Astrocyte of the cerebellum (primary cell): Measurements from ENCODE around the gene ITPRIPL1.

Experiments used
- DNase-seq: peaks from one replicate; pipeline ENCODE4 v3.0.0-alpha.2; 2011; ENCODE audit warnings: low read depth
- H3K4me3 ChIP-seq: 2 replicates; pipeline ENCODE4 v1.5.1; 2011; ENCODE audit warnings: mild to moderate bottlenecking, low read depth, low read length, moderate library complexity
- CTCF ChIP-seq: IDR thresholded peaks from 2 replicates; pipeline ENCODE4 v1.5.1; 2012; ENCODE audit warnings: low read length, low read depth, moderate library complexity, mild to moderate bottlenecking; ENCODE audit errors: missing control alignments
- in situ Hi-C: cut with HindIII; loops from 2 replicates; pipeline ENCODE4 v1.10.0; 2017; ENCODE audit warnings: low sequenced_read_pairs

ITPRIPL1 gene

GRCh38 chr2:96315005-96315399 is 10.1 kb upstream of the ITPRIPL1 start:
- no peak for TF ChIP-seq CTCF

GRCh38 chr2:96315400-96316071 is 9.6 kb upstream of the ITPRIPL1 start:
- H3K4me3 ChIP-seq: no peak overlapping the region
- in situ Hi-C loops: no loop called here
- TF ChIP-seq CTCF: no peak
- DNase-seq: peak; percentile 86

More at GRCh38 chr2:96315005-96315399, 10.1 kb upstream of the ITPRIPL1 start:
- no peak for DNase-seq
- in situ Hi-C loops: no loop called here
- H3K4me3 ChIP-seq: no peak overlapping the region

GRCh38 chr2:96316999-96317398 is 8.1 kb upstream of the ITPRIPL1 start:
- in situ Hi-C loops: no loop called here
- DNase-seq: no peak
- no peak overlapping the region for H3K4me3 ChIP-seq
- no peak for TF ChIP-seq CTCF

- TF ChIP-seq CTCF: no peak
- no peak for DNase-seq
- H3K4me3 ChIP-seq: no peak overlapping the region
- in situ Hi-C loops: no loop called here
Observed at GRCh38 chr2:96317584-96317997, 7.5 kb upstream of the ITPRIPL1 start.

- TF ChIP-seq CTCF: no peak
- H3K4me3 ChIP-seq: no peak overlapping the region
- no peak for DNase-seq
- in situ Hi-C loops: no loop called here
Observed at GRCh38 chr2:96318723-96319122, 6.4 kb upstream of the ITPRIPL1 start.

- in situ Hi-C loops: no loop called here
- DNase-seq: no peak
- no peak for TF ChIP-seq CTCF
- peak overlapping the region; percentile 64 for H3K4me3 ChIP-seq
Observed at GRCh38 chr2:96319396-96319795, 5.7 kb upstream of the ITPRIPL1 start.
